Dermis blood vessel endothelial cell (primary cell): Measurements from ENCODE around the gene CCL4L2. TPM values are rescaled to one million over a fixed set of nuclear protein-coding genes. Genes with fewer than 3 reads are reported as not detected.
"Not testable (repeated sequence)": the region's sequence is repeated elsewhere in the genome, so short reads cannot be mapped to it uniquely, and the experiment has no call there.

Experiments
- DNase-seq: peaks from one replicate; pipeline ENCODE4 v3.0.0; 2010
- total RNA-seq: library from RNA; depleted of rRNA; stranded (reverse); fragments of >200 nt; gene quantifications from 2 replicates; pipeline ENCODE4 v1.2.3, GENCODE V29; 2014

CCL4L2 gene
- total RNA-seq, 1 donor from 2014 or later = not detected

DNA sequence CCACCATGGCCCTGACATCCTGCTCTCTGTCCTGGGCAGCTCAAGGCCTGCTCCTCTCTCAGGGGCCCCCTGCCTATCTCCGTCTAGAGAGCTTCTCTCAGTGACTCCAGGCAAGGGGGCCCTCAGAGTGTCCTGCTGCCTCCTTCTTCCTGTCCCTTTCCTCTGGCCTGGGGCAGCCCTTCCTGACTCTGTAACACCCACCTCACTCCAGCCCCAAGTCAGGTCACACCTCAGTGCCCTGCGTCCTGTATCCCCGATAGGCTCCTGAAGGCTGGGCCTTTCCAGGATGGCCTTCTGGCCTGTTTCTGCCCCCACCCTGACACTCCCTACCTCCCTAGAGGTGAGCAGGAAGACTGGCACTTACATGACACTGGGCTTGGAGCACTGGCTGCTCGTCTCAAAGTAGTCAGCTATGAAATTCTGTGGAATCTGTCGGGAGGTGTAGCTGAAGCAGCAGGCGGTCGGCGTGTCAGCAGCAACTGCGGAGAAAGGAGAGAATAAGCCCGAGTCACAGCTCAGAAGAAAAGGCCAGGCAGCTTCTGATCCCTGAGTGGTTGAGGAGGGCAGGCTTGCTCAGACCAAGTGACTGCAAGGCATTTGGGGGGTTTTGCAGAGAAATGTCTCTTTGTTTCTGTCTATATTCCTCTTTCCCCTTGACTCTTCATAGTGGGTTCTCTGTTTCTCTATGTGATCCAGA lies 15.3 kb upstream of the CCL4L2 start:
- DNase-seq = no peak

GRCh38 chr17:36196131-36196486 lies 14.8 kb upstream of the CCL4L2 start:
- no peak for DNase-seq

- DNase-seq = no peak
Observed at GRCh38 chr17:36197387-36197703, 13.5 kb upstream of the CCL4L2 start.

- DNase-seq = no peak
Observed at GRCh38 chr17:36198831-36199465, 11.9 kb upstream of the CCL4L2 start.

- not testable (repeated sequence) for DNase-seq
Observed at GRCh38 chr17:36201102-36201501, 9.8 kb upstream of the CCL4L2 start.

- not testable (repeated sequence) for DNase-seq
Observed at GRCh38 chr17:36201506-36201905, 9.4 kb upstream of the CCL4L2 start.

DNA sequence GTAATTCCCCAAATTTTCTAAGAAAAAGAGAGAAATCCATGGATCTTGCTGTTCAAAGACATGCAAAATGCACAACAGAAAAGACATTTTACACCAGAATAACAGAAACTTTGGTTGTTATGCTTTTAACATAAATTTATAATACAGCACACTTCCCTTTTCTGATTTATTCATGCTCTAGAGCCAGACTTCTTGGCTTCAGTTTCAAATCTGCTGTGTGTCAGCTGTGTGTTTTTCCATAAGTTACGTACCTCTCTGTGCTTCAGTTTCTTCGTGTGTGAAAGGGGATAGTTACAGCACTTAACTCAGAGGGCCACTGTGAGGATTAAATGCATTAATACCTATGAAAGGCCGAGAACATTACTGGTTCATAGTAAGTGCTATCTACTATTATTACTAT lies 7.5 kb upstream of the CCL4L2 start:
- no peak for DNase-seq

DNA sequence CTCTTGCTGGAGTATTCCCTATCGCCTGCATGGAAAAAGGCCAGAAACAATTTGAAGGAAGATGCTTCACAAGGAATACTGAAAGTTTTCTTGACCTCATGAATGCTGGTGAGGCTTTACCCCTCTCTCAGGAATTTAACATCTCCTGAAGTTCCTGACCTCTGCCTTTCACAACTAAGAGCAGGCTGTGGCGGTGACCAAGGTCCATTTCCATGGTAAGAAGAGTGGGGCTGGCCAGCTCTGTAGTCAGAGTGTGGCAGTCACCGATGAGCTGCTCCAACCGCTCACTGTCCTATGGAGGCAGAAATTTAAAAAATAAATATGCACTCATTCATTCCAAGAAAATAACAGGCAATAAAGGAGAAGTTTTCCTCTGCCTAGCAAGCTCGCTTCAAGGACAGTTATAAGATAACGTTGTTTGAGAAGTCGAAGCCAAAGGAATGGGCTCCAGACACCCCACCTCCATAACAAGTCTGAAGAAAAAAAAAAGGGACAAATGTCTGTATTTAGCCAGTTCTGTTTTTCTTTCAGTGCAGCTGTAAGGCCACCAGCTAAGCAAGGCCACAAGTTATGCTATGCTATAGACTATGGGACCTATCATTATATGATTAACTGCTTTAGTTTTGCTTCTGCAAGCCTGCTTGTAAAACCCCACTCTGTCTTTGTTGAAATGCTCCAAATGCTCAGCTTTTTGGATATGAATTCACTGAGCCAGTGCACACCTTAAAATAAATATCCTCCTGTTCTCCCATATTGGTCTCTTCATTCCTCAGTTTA lies 6.0 kb upstream of the CCL4L2 start:
- DNase-seq = no peak

DNA sequence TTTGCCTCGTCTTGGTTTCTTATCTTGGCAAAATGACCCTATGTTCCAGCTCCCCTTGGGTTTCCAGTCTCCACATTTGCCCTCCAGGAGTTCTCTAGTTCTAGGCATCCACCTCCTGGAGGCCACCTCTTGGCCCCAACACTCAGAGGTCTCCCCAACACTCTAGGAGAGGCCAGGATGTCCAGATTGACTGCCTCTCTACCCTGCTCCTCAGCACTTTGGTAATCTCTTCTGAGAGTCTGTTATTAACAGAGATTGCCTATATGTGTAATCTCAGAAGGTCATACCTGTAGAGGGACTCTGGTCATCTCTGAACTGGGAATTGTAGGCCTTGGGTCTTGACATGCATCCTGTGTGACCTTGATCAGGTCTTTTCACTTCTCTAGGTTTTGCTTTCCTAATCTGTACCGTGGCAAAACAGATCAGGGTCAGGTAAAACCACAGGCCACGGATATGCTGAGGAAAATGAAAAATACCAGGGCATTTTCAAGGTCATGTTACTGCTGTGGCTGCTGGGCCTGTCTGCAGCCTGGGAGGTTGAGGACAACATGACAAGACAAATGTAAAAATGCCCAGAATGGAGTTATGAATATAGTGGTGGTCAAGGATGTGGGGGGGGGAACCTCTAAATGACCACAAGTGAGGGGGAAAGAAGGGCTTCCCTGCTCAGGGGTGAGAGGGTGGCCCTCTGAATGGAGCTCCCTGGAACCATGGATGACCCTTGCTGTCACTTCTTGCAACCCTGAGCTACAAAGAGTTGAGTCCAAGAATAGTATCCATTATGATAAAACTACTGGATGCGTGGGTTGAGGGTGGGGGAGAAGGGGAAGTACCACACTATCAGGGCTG lies 5.0 kb upstream of the CCL4L2 start:
- DNase-seq = no peak

DNA sequence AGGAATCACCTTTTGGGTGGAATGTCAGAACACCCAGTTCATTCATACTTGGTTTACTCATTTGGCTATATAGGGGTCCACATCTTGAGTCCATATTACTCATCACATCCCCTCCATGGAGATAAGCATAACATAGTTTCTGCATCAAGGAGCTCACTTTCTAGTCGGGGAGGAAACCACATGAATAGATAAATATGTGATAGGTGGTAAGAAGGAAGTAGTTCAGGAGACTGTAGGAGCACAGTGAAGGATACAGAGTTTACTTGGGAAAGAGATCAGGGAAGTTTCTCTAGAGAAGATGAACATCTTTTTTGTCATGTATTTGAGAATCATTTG lies 4.4 kb upstream of the CCL4L2 start:
- DNase-seq = not testable (repeated sequence)

DNA sequence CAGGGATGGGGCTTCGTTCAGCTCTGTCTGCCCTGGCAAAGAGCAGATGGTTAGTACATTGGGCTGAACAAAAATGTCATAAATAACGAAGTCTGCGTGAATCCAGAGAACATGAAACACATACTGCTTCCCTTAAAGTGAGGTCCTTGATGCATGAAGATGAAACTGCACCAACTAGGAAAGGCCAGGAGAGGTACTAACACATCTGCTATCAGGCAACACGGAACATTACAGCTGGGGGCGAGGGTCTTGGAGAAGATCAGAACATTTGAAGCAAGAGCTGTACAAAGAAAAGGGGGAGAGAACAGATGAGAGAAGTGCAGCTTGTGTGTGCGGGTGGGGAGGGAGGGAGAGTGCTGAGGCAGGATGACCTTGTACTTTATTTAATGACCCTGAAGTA lies 3.5 kb upstream of the CCL4L2 start:
- not testable (repeated sequence) for DNase-seq

GRCh38 chr17:36209575-36209974 lies 1.3 kb upstream of the CCL4L2 start:
- DNase-seq = no peak

- DNase-seq = not testable (repeated sequence)
Observed at GRCh38 chr17:36211484-36212271, 815 bp downstream of the CCL4L2 start.

GRCh38 chr17:36212272-36212605 lies 1.4 kb downstream of the CCL4L2 start:
- no peak for DNase-seq

- no peak for DNase-seq
Observed at GRCh38 chr17:36212966-36213365, 2.1 kb downstream of the CCL4L2 start.

GRCh38 chr17:36213695-36214094 lies 2.8 kb downstream of the CCL4L2 start:
- DNase-seq = no peak

DNA sequence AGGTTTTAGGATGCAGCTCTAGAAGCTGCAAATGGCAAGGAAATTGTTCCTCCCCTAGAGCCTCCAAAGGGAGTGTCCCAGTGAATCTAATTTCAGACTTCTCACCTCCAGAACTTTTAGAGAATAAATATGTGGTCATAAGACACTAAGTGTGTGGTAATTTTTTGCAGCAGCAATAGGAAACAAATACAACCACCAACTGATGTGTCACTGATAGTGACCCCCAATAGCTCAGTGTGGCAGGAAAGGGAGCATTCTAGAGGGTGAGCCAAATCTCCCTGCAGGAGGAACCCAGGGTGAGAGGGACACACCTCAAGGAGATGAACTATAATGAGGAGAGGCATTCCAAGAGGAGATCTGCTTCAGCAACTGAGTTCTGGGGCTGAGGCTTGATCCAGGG lies 4.1 kb downstream of the CCL4L2 start:
- DNase-seq = no peak

- not testable (repeated sequence) for DNase-seq
Observed at GRCh38 chr17:36215406-36216308, 4.8 kb downstream of the CCL4L2 start.

GRCh38 chr17:36219556-36219955 lies 8.7 kb downstream of the CCL4L2 start:
- DNase-seq = not testable (repeated sequence)

- DNase-seq = not testable (repeated sequence)
Observed at GRCh38 chr17:36220737-36221580, 10.1 kb downstream of the CCL4L2 start.
